SK-N-SH treated with all-trans-retinoic acid at 6 μM for 48 hours (cell line): ENCODE measurements around the gene ZNF330.

ENCODE experiments used
- CSDC2 ChIP-seq: fragments of 250-450 bp; sonication (Bioruptor Pico); IDR thresholded peaks from 2 replicates; pipeline ENCODE4 v1.5.0; 2020; ENCODE audit warnings: mild to moderate bottlenecking, moderate library complexity
- ISL1 ChIP-seq: fragments of 250-450 bp; sonication (Bioruptor Pico); IDR thresholded peaks from 2 replicates; pipeline ENCODE4 v2.1.2; 2022; ENCODE audit warnings: mild to moderate bottlenecking, moderate library complexity
- TSHZ2 ChIP-seq: fragments of 250-450 bp; sonication (Bioruptor Pico); IDR thresholded peaks from 2 replicates; pipeline ENCODE4 v1.5.0; 2020; ENCODE audit warnings: mild to moderate bottlenecking, moderate library complexity

- TF ChIP-seq ISL1 (CRISPR knock-in tag): no peak
- TF ChIP-seq TSHZ2 (CRISPR knock-in tag): no peak
- no peak for TF ChIP-seq CSDC2 (CRISPR knock-in tag)
These were observed 27.1 kb upstream of the ZNF330 start for GRCh38 chr4:141193516-141194034.
